Measurements from ENCODE around the gene LSR.
"Not testable (repeated sequence)": the region's sequence is repeated elsewhere in the genome, so short reads cannot be mapped to it uniquely, and the experiment has no call there.

The LSR gene

DNA sequence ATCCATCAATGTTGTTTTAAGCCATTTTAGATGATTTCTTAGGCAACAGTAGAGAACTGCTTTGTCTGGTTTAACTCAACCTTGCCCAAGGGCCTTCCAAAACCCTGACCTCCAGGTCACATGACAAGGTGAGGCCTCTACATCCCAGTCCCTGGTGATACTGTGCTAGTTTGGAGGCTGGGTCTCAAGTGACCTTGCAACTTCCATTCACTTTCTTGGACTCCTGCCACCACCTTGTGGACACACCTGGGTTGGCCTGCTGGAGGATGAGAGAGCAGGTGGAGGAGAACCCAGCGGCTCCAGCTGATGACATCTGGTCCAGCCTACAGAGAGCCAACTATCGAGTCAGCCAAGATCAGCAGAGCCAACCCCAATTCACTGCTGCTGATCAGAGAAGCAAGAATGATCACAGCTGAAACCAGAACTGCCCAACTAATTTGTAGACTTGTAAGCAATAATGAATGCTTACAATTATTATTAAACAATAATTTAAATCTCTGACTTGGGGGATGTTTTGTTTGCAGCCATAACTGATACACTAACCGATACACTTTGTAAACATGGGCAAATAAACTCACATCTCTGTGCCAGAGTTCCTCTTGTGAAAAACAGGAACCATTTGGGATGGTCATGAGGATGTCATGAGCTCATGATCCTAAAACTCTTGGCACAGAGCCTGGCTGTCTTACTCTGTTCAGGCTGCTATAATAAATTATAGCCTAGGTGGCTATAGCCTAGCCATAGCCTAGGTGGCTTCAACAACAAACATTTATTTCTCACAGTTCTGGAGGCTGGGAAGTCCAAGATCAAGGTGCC is 31.8 kb upstream of the LSR start:
- DNase-seq: peak in 1 of 56 donors; percentile 59

DNA sequence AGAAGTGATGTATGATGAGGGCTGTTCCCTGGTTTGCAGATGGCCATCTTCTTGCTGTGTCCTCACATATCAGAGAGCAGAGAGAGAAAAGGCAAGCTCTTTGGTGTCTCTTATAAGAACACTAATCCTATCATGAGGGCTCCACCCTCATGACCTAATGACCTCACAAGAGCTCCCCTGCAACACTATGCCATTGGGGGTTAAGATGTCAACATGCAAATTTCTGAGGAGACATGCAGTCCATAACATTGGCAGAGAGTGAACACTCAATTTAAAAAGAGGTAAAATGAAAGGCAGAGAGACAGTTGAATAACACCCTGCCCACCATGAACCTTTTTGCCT is 31.2 kb upstream of the LSR start:
- DNase-seq: no peak

DNA sequence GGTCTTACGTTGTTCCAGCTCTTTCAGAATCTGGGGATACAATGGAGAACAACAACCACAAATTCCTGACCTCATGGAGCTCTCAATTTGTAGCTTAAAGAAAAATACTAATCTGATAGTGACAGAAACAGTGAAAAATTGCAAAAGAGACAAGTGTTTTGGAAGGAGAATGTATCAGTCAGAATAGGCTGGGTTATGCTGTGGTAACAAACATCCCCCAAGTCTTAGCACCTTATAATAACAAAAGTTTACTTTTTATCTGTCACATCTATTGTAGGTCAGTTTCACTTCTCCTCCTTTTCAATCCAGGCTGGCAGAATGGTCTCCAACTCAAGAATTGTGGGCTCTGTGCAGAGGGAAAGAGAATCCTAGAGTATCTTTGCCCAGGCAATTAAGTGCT is 29.8 kb upstream of the LSR start:
- no peak for DNase-seq

DNA sequence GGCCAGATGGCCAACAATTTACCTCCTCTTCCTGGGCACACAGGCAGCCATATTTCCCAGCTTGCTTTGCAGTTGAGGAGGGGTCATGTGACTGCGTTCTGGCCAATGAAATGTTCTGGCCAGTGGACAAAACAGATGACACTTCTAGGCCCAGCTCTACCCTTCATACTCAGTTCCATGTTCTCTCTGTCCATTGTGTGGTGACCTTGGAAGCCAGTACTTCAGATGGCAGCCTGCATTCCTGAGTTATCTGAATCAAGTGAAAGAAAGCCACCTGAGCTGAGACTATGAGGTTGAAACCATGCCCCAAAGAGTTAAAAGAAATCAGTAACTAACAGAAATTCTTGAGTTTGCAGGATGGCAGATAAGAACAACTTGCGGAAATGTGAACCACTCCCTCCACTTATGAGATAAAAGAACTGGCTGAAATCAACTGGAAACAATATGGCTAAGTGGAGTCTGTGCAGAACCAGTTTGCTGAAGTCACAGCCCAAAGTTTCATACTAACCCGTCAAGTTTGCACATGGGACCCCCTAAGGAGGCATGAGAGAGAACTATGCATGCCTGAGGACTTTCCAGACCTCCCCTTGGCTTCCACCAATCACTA is 28.4 kb upstream of the LSR start:
- no peak for DNase-seq

DNA sequence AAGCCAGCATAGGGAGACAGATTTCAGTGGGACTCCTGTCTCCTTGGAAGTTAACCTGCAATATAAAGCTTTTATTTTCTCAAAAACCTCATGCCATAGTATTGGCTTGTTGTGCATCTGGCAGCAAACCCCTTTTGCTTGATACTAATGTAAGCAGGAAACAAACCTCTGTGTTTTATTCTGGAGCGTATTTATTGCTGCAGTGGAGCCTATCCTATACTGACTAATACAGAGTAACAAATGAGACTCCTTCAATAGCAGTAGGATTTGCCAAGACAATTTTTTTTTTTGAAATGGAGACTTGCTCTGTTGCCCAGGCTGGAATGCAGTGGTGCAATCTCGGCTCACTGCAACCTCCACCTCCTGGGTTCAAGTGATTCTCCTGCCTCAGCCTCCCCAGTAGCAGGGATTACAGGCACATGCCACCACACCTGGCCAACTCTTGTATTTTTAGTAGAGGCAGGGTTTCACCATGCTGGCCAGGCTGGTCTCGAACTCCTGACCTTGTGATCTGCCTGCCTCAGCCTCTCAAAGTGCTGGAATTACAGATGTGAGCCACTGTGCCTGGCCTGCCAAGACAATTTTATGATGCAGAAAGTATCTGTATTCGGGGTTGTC is 27.7 kb upstream of the LSR start:
- not testable (repeated sequence) for DNase-seq

DNA sequence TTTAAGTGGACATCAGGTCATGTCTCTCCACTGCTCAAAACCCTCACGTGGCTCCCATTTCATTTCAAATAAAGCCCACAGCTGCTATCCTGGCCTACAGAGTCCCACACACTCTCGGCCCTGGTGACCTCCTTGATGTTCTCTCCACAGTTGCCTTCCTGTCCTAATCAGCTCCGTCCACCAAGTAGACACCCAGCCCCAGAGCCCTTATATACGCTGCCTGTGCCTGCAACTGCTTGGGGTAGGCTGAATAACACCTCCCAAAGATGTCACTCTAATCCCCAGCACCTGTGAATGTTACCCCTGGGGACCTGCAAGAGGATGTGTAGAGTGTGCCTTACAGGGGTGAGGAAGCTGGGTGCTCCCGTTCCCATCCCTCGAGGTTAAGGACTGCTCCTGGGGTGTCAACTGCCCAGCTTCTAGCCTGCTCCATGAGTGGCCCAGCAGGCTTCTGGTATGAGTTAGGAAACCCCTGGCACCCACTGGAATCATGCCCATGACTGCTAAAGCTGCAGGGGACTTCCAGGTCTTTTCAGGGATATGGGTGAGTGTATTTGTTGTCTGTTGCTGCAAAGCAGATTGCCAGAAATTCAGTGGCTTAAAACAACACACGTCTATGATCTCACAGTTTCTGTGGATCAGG is 26.3 kb upstream of the LSR start:
- DNase-seq: no peak

DNA sequence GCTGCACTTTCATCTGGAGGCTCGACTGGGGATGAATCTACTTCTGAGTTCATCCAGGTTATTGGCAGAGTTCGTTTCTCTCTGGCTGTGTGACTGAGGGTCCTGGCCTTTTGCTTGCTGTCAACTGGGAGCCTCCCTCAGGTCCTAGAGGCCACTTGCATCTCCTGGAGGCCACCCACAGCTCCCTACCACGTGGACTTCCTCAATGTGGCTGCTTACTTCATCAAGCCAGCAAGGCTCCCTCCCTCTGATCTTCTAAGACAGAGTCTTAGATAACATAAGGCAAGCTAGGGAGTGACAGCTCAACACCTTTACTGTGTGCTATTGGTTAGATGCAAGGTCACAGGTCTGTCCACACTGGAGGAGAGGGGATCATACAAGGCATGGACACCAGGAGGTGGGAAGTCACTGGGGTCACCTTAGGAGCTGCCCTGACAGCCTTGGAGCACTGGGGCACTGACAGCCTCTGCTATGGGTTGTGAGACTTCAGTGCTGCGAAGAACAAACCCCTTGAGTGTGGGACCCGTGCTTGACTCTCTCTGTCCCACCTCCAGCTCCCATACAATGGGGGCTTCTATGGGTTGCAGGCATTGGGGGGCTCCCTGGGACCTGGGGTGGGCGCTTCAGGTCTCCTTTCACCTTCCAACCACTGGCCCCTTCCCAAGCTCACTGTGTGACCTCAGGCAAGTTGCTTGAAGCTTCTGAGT is 25.6 kb upstream of the LSR start:
- no peak for DNase-seq

DNA sequence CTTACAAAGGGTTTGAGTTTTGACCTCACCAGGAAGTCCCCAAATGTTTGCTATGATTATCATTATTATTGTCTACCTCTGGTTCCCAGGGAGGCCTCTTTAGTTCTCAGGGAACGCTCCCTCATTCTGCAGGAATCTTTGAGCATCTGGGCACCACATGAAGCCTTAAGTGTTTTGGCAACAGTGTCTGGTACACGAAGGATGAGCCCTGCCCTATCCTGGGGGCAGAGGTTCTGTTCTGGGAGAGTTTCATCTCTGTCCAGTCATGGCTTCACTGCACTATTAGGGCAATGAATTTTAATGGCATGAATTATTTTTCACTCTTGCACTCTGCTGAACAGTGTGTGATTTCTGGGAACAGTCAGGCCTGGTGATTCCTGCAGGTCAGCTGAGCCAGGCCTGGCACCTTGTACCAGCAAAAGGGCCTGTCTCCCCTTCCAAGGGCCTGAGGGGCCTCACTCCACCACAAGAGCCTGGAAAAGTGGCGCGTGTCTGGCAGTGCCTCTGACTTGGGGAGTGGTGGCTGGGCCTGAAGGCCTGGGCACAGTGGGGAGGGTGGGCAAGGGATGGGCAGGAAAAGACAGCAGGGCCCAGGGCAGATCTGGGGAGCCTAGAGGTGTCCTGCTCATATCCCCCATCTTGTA is 24.8 kb upstream of the LSR start:
- no peak for DNase-seq

DNA sequence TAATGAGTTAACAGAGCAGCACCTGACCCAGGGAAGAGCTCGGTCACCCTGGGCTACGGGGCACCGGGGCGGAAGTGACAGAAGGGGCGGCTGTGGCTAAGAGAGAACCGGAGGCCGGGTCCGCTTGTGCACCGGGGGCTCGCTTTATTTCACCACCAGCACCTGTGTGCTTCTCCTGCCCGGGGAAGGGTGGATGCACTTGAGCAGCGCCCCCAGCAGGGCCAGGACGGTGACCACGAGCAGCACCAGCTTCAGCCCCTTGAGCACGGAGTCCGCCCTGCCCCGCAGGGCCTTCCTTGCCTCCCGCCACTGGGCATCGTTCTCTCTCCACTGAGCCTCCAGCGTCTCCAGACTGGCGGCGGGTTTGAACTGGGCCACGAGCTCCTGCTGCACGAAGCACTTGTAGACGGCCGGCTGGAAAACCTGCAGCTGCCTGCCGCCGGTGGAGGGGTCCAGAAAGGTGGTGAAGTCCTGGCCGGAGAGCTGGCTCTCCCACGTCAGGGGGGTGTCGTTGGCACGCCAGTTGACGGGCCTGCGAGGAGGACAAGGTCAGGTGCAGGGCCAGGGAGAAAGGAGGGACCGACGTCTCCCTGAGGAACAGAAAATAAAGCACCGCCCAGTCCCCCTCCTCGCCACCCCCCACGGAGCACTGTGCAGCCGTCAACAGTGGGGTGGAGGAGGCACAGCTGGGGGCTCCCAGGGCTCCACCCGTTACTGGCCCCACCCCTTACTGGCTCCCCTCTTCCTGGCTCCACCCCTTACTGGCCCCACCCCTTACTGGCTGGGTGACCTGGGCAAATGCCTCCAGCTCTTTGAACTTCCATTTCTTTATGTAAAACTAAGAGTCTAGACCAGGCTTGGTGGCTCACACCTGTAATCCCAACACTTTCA is 23.9 kb upstream of the LSR start:
- no peak for DNase-seq

DNA sequence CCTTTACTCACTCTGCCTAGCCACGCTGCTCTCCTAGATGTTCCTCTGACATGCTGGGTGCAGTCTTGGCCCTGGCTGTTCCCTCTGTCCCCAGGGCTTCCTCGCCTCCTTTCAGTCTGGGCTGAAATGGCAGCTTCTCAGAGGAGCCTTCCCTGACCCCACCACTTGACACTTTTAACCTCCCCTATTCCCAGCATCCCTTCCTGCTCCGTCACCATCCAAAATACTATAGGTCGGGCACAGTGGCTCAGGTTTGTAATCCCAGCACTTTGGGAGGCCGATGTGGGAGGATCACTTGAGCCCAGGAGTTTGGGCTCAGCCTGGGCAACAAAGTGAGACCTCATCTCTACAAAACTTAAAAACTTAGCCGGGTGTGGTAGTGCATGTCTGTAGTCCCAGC is 22.9 kb upstream of the LSR start:
- DNase-seq: no peak

DNA sequence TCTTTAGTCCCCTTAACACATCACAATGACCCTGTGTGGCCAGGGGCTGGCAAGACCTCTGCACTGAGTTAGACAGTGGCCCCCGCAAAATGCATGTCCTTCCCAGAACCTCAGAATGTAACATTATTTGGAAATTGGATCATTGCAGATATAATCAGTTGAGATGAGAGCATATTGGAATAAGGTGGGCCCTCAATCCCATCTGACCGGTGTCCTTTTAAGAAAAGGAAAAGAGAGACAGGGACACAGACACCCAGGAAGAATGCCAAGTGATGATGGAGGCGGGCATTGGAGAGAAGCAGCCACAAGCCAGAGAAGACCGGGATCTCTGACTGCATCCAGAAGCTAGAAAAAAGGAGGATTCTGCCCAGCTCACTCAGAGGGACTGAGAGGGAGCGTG is 22.1 kb upstream of the LSR start:
- peak in 1 of 56 donors; percentile 10 for DNase-seq

DNA sequence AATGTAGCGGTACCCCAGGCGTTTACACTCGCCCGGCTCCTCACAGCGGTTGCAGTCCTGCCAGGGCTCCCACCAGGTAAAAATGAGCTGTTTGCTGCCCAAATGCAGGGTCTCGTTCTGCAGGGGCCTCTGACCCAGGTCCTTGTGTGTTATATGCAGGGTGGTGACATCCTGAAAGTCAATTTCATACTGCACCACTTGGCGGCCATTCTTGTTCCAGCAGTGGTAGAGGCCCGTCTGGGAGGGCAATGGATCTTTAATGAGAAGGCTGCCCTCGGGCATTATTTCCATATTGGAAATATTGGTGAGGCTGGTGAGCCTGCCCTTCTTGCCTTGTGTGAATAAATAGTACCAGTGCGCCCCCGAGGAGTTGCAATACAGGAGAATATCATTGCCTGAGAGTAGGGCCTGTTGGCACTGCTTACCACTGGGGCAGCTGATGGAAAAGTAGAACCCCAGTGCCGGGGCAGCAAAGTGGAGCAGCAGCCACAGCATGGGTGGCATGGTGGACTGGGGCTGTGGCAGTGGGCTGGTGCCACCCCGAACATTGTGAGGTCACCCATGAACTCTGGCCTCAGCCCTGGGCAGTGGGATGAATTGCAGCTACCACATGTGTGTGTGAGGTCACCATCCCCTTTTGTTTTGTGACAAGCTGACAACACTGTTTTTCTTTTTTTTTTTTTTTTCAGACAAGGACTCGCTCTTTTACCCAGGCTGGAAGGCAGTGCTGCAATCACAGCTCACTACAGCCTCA is 20.4 kb upstream of the LSR start, which contains the start of gene FAM187B:
FAM187B (minus strand) TSS at position 563 of the 754 bp plus-strand sequence; CDS start at position 504, 59 bp downstream.
- DNase-seq: peak in 24 of 56 donors; percentile 16 to 66 (median 41)

DNA sequence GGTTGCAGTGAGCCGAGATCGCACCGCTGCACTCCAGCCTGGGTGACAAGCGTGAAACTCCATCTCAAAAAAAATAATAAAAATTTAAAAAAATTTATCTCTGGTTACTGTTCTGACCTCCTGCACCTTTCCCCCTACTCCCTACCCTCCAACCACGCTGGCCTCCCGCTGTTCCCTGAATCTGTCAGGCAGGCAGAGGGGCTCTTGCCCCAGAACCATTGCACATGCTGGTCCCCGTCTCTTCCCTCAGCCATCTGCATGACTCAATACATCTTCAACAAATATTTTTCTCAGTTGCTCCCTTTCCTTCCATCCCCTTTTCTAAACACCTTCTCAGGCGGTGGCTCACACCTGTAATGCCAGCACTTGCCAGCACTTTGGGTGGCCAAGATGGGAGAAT is 19.2 kb upstream of the LSR start:
- DNase-seq: no peak

DNA sequence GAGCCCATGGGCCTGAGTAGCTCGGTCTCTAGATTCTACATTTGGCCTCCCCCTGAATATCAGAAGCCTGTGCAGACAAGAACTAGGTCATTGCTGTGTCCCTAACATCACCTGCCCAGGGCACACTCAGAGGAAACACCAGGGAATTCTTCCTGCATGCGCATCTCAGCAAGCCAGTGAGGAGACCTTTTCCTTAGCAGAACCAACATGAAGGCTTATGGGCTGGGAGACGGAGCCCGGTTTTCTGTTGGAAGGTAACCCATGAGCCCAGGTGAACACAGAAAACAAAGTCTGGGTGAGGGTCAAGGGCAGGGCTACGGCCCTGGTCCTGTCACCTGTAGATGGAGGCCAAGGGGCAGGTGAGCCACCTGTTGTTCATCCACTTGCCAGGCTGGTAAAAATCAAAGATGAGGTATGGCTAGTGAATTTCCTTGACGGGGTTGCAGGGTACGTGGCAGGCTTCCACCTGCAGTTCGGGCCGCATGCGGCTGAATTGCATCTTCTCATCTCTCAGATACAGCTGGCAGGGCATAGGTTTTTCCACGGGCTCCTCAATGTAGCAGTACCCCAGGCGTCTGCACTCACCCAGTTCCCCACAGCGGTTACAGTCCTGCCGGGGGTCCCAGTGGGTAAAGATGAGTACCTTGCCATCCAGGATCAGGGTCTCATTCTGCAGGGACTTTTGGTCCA is 16.7 kb upstream of the LSR start:
- DNase-seq: no peak

DNA sequence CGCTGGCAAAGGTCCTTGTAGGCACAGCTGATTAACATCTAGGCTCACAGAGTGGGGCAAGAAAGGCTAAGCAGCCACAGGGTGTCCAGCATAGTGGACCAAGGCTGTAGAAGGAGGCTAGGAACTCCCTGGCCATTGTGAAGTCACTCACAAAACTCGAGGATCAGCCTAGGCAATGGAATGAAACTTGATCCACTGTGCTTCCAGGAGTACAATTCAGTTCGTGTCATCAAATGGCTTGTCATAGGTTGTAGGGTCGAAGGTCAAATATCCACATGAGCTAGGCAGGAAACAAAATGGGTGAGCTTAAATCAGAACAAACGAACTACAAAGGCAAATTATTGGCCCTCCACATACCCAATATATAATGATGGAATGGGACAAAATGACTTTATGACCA is 15.9 kb upstream of the LSR start:
- no peak for DNase-seq

DNA sequence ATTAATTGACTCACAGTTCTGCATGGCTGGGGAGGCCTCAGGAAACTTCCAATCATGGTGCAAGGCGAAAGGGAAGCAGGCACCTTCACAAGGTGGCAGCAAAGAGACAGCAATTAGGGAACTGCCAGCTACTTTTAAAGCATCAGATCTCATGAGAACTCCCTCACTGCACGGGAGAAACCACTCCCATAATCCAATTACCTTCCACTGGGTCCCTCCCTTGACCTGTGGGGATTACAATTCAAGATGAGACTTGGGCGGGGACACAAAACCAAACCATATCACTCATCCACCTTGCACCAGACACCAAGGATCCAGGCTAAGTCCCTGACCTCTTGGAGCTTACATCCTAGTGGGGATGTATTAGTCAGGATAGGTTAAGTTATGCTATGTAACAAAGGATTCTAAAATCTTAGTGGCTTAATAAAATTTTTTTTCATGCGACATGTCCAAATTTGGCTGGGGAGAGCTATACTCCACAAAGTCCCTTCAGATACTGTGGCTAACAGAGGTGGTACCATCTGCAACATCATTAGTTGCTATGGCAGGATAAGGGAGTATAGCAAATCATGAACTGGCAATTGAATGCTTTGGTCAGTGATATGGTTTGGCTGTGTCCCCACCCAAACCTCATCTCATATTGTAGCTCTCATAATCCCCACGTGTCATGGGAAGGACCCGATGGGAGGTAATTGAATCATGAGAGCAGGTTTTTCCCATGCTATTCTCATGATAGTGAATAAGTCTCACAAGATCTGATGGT is 12.0 kb upstream of the LSR start:
- no peak for DNase-seq

DNA sequence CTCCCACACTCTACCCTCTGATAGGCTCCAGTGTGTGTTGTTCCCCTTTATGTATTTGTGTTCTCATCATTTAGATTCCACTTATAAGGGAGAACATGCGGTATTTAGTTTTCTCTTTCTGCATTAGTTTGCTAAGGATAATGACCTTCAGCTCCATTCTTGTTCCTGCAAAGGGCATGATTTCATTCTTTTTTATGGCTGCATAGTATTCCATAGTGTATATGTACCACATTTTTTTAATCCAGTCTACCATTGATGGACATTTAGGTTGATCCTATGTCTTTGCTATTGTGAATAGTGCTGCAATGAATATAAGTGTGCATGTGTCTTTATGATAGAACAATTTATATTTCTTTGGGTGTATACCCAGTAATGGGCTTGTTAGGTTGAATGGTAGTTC is 9.2 kb upstream of the LSR start:
- DNase-seq: not testable (repeated sequence)

DNA sequence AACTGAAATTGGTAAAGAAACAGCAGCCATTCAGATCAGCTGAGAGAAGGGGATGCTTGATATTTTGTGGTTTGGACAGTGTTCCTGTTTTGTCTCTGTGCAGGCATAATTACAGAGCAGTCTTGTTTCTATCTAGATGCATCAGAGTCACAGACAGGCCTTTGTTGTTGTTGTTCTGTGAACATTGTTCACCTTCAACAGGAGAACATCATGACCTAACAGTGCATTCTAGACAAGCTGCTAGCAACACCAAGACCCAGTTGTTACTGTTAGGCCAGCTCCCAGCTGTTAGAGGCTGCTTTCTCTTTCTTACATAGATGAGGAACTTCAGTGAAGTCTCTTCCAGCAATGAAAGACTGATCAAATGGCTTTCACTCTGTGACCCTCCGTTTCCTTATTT is 8.5 kb upstream of the LSR start:
- no peak for DNase-seq

Data from amygdala (tissue), 56 donors.